OCI-LY7 (cell line): ENCODE results near the gene TMEM161A. TPM values are rescaled to one million over a fixed set of nuclear protein-coding genes. Genes with fewer than 3 reads are reported as not detected.

ENCODE experiments used
- BruUV-seq: library from RNA; stranded (reverse); fragments of 400-500 nt; replicated peaks from 2 replicates; lab custom pipeline; 2021; lab: Mats Ljungman, UMichigan
- CTCF ChIA-PET: fragments of 300-600 bp; sonication (Branson Sonifier 250); formaldehyde crosslinking; loops from one replicate; lab custom pipeline; 2022; ENCODE audit warnings: antibody characterized with exemption; ENCODE audit not compliant: unreplicated experiment; lab: Charles Lee
- POLR2A ChIA-PET: fragments of 300-600 bp; sonication (Branson Sonifier 250); formaldehyde crosslinking; loops from one replicate; lab custom pipeline; 2022; ENCODE audit warnings: antibody characterized with exemption; lab: Charles Lee
- DNase-seq: peaks from one replicate; pipeline ENCODE4 v3.0.0-alpha.2; 2015; ENCODE audit warnings: low spot score
- H2AFZ ChIP-seq: fragments of 200-600 bp; sonication (generic), shearing (Covaris generic); 2 replicates; pipeline ENCODE4 v1.6.1; 2014; ENCODE audit warnings: mild to moderate bottlenecking, antibody characterized with exemption, low read length, moderate library complexity
- H3K27ac ChIP-seq: fragments of 200-600 bp; sonication (generic); 2 replicates; pipeline ENCODE4 v1.5.1; 2014; ENCODE audit warnings: mixed run types, low read depth, mild to moderate bottlenecking, moderate library complexity, low read length, inconsistent platforms; ENCODE audit not compliant: poor library complexity, severe bottlenecking
- H3K36me3 ChIP-seq: fragments of 200-600 bp; sonication (generic); 2 replicates; pipeline ENCODE4 v1.6.1; 2014; ENCODE audit warnings: mild to moderate bottlenecking, antibody characterized with exemption, low read length, moderate library complexity, mixed read lengths; ENCODE audit not compliant: insufficient read depth
- H3K4me1 ChIP-seq: fragments of 200-600 bp; sonication (generic); 2 replicates; pipeline ENCODE4 v1.5.1; 2014; ENCODE audit warnings: mild to moderate bottlenecking, low read length; ENCODE audit not compliant: insufficient read depth, poor library complexity, severe bottlenecking
- H3K4me2 ChIP-seq: fragments of 200-600 bp; sonication (generic); 2 replicates; pipeline ENCODE4 v1.6.1; 2014; ENCODE audit warnings: mild to moderate bottlenecking, low read length
- H3K4me3 ChIP-seq: fragments of 200-600 bp; sonication (generic); 2 replicates; pipeline ENCODE4 v1.5.1; 2014; ENCODE audit warnings: mild to moderate bottlenecking, low read depth, low read length; ENCODE audit not compliant: poor library complexity, severe bottlenecking
- H3K79me2 ChIP-seq: fragments of 200-600 bp; sonication (generic); 2 replicates; pipeline ENCODE4 v1.6.1; 2016; ENCODE audit warnings: low read depth, mild to moderate bottlenecking, low read length, moderate library complexity, mixed read lengths; ENCODE audit not compliant: insufficient read depth
- H3K9me2 ChIP-seq: fragments of 200-600 bp; sonication (generic); 2 replicates; pipeline ENCODE4 v1.6.1; 2016; ENCODE audit warnings: mild to moderate bottlenecking, low read length, mixed read lengths; ENCODE audit not compliant: insufficient read depth
- H3K9me3 ChIP-seq: fragments of 200-600 bp; sonication (generic); 2 replicates; pipeline ENCODE4 v1.6.1; 2014; ENCODE audit warnings: mild to moderate bottlenecking, mixed run types, low read length, mixed read lengths
- H4K20me1 ChIP-seq: fragments of 200-600 bp; sonication (generic); 2 replicates; pipeline ENCODE4 v1.6.1; 2014; ENCODE audit warnings: mild to moderate bottlenecking, antibody characterized with exemption, low read length, moderate library complexity, mixed read lengths; ENCODE audit not compliant: insufficient read depth
- CTCF ChIP-seq: fragments of 200-600 bp; sonication (generic); conservative IDR thresholded peaks from 2 replicates; pipeline ENCODE4 v1.5.1; 2014; ENCODE audit warnings: mild to moderate bottlenecking, antibody characterized with exemption, low read length, moderate library complexity, mixed read lengths
- EZH2phosphoT487 ChIP-seq: fragments of 200-600 bp; sonication (generic); IDR thresholded peaks from 2 replicates; pipeline ENCODE4 v1.6.1; 2018; ENCODE audit warnings: low read depth, borderline replicate concordance, mild to moderate bottlenecking, mixed run types, antibody characterized with exemption, low read length, moderate library complexity, mixed read lengths
- intact Hi-C: fragments of 100-400 bp; cut with micrococcal nuclease; formaldehyde crosslinking; loops from one replicate; pipeline ENCODE4 v1.10.0; 2022; ENCODE audit not compliant: unreplicated experiment
- total RNA-seq, 2 experiments: library from RNA; depleted of rRNA in 1 of 2; stranded (reverse); fragments of >200 nt in 1 of 2; shearing (Covaris generic) in 1 of 2; gene quantifications; 2 replicates each; pipeline ENCODE4 v1.2.3, GENCODE V29; 2014 to 2022

The TMEM161A gene
- total RNA-seq, 2 experiments from 2014 or later = 31.2 to 40.5 TPM

DNA sequence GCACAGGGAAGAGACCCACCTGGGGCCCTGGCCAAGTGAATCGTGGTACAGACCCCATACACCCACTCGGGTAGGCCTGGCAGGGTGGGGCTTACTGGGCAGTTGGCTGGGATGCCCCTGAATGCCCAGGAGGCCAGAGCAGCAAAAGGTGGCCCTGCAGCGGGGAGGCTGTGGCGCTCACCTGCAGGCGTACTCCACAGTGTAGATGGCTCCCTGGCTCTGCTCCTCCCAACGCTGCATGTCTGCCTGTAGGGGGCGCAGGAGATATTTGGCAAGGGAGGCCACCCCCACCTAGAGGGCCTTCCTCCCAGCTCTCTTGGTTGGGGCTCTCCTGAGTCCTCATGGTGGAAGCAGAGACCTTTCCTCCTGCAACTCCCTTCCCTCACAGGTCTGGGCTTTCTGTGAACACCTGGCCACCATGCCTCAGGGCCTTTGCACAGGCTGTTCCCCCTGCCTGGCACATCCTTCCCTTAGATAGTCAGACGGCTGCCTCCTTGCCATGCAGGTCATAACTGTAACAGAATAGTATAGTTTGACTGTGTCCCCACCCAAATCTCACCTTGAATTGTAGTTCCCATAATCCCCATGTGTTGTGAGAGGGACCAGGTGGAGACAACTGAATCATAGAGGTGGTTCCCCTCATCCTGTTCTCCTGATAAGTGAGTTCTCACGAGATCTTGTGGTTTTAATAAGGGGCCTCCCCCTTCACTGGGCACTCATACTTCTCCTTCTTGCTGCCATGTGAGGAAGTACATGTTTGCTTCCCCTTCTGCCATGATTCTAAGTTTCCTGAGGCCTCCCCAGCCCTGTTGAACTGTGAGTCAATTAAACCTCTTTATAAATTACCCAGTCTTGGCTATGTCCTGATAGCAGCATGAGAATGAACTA is 47.8 kb upstream of the TMEM161A start:
- intact Hi-C loops = loop anchor here (1.0 kb wide), 1 partner anchor 39 kb away; no protein-coding TSS in a partner anchor
- H3K4me1 ChIP-seq = peaks cover 12% of the 10 kb centered on the region
- H4K20me1 ChIP-seq = no peaks in the 10 kb centered on the region
- H3K9me2 ChIP-seq = no peaks in the 10 kb centered on the region
- H3K79me2 ChIP-seq = peaks cover 15% of the 10 kb centered on the region
- BruUV-seq = no TSS peak
- peak; percentile 64 for DNase-seq
- no peaks in the 10 kb centered on the region for H3K9me3 ChIP-seq
- H3K4me3 ChIP-seq = no peak overlapping the region
- peaks cover 57% of the 10 kb centered on the region for H3K36me3 ChIP-seq
- TF ChIP-seq CTCF (peak; percentile 80), EZH2phosphoT487 (no peak)
- no peak overlapping the region for H2AFZ ChIP-seq
- ChIA-PET CTCF (no interaction called here), POLR2A (no interaction called here)
- no peak overlapping the region for H3K27ac ChIP-seq
- no peak overlapping the region for H3K4me2 ChIP-seq

DNA sequence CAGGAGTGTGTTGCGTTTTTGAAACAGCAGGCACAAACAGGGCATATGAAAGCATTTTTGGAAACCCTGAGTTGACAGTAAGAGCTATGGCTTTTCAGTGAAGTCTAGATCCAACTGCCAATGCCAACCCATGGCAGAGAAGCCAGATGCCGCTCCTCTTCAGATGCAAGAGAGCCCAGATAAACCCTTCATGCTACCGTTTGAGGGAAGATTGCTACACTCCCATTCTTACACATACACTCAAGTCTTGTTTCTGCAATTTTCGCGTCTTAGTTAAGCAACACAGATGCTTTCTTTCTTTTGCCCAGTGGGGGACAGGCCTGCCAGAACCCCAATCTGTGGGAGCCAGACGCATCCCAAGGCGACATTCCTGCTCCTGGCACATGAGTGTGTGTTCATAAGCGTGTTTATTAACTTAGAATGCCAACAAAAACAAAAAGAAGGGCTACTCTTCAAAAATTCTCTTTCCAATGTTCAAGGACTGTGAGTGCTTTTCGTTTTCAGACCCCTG is 43.3 kb upstream of the TMEM161A start:
- POLR2A ChIA-PET = interaction anchor here (0.6 kb wide), 1 partner anchor 9 kb away, joined by 3 read pairs; no protein-coding TSS in a partner anchor
- no peak for TF ChIP-seq CTCF
- no peak for TF ChIP-seq EZH2phosphoT487
- peaks cover 55% of the 10 kb centered on the region for H3K36me3 ChIP-seq
- no peak overlapping the region for H3K4me3 ChIP-seq
- H3K4me1 ChIP-seq = no peaks in the 10 kb centered on the region
- no peaks in the 10 kb centered on the region for H3K9me2 ChIP-seq
- no peaks in the 10 kb centered on the region for H3K79me2 ChIP-seq
- H3K4me2 ChIP-seq = no peak overlapping the region
- no peaks in the 10 kb centered on the region for H3K9me3 ChIP-seq
- CTCF ChIA-PET = no interaction called here
- intact Hi-C loops = no loop called here
- no peaks in the 10 kb centered on the region for H4K20me1 ChIP-seq
- H3K27ac ChIP-seq = no peak overlapping the region
- DNase-seq = no peak
- H2AFZ ChIP-seq = no peak overlapping the region
- BruUV-seq = no TSS peak
